HCT116 (cell line): ENCODE results near the gene ATM. TPM values are rescaled to one million over a fixed set of nuclear protein-coding genes. Genes with fewer than 3 reads are reported as not detected.
"Not testable (repeated sequence)": the region's sequence is repeated elsewhere in the genome, so short reads cannot be mapped to it uniquely, and the experiment has no call there.

ENCODE experiments used
- ATAC-seq: fragments of 200-7000 bp; cut with Tn5 transposase; 2 replicates; pipeline ENCODE4 v1.9.1; 2020; ENCODE audit warnings: mild to moderate bottlenecking, moderate library complexity
- BruUV-seq: library from RNA; stranded (reverse); fragments of 400-500 nt; replicated peaks from 2 replicates; lab custom pipeline; 2021; lab: Mats Ljungman, UMichigan
- CTCF ChIA-PET: fragments of 300-600 bp; sonication (Branson Sonifier 250); formaldehyde crosslinking; loops from one replicate; lab custom pipeline; 2021; ENCODE audit warnings: antibody characterized with exemption; lab: Charles Lee
- POLR2A ChIA-PET: fragments of 300-600, 350-600 bp; sonication (Branson Sonifier 250); formaldehyde crosslinking; loops from one replicate; lab custom pipeline; 2021; ENCODE audit warnings: antibody characterized with exemption; lab: Charles Lee
- RAD21 ChIA-PET, 2 experiments: fragments of 300-600 bp; sonication (Branson Sonifier 250); formaldehyde crosslinking; loops; one replicate each; lab custom pipeline; 2023; ENCODE audit warnings: low total read pairs in 2 of 2; ENCODE audit not compliant: uncharacterized antibody in 2 of 2, unreplicated experiment in 2 of 2, low non-redundant PET in 1 of 2; lab: Charles Lee
- DNase-seq: peaks from one replicate; pipeline ENCODE4 v3.0.0-alpha.2; 2010; ENCODE audit warnings: low read depth, low spot score
- H2AFZ ChIP-seq: fragments of 200-600 bp; shearing (Covaris generic), sonication (generic); 2 replicates; pipeline ENCODE4 v1.6.1; 2017; ENCODE audit warnings: low read depth, mixed run types, mixed read lengths, antibody characterized with exemption, low read length; ENCODE audit not compliant: poor library complexity, severe bottlenecking
- H3K27ac ChIP-seq: 2 replicates; pipeline ENCODE4 v1.5.1; 2012; ENCODE audit warnings: low read depth, low read length
- H3K27me3 ChIP-seq: fragments of 200-600 bp; sonication (generic); 2 replicates; pipeline ENCODE4 v1.6.1; 2016; ENCODE audit warnings: mixed run types, low read length, mixed read lengths; ENCODE audit not compliant: insufficient read depth
- H3K36me3 ChIP-seq, 2 experiments: fragments of 200-500 bp in 1 of 2; fragments of 200-600 bp in 1 of 2; sonication (Bioruptor generic) in 1 of 2; sonication (generic) in 1 of 2; 2 replicates each; pipeline versions ENCODE4 v1.5.1 to v1.6.1; 2014 to 2016; ENCODE audit warnings: low read length in 2 of 2, inconsistent platforms in 1 of 2, mixed read lengths in 1 of 2, mixed run types in 1 of 2; ENCODE audit not compliant: insufficient read depth in 2 of 2, control insufficient read depth in 1 of 2
- H3K4me1 ChIP-seq, 2 experiments: fragments of 200-600 bp in 1 of 2; sonication (generic) in 1 of 2; 2 replicates each; pipeline versions ENCODE4 v1.5.1 to v1.6.1; 2012 to 2017; ENCODE audit warnings: low read length in 2 of 2, inconsistent platforms in 1 of 2, mild to moderate bottlenecking in 1 of 2, mixed read lengths in 1 of 2, mixed run types in 1 of 2, moderate library complexity in 1 of 2; ENCODE audit not compliant: insufficient read depth in 2 of 2, control insufficient read depth in 1 of 2
- H3K4me2 ChIP-seq: fragments of 200-600 bp; sonication (generic); 2 replicates; pipeline ENCODE4 v1.6.1; 2017; ENCODE audit warnings: mixed run types, low read length, mixed read lengths
- H3K4me3 ChIP-seq, 2 experiments: fragments of 200-600 bp in 1 of 2; sonication (generic) in 1 of 2; replicated peaks in 1 of 2; 2 replicates each; pipeline ENCODE4 v1.5.1; 2011 to 2016; ENCODE audit warnings: low read length in 2 of 2, control low read depth in 1 of 2, low read depth in 1 of 2, mild to moderate bottlenecking in 1 of 2, mixed read lengths in 1 of 2, mixed run types in 1 of 2
- H3K79me2 ChIP-seq: fragments of 200-600 bp; sonication (generic); 2 replicates; pipeline ENCODE4 v1.6.1; 2017; ENCODE audit warnings: mild to moderate bottlenecking, mixed run types, low read length, moderate library complexity, mixed read lengths; ENCODE audit not compliant: insufficient read depth
- H3K9ac ChIP-seq: fragments of 200-600 bp; sonication (generic); 2 replicates; pipeline ENCODE4 v1.6.1; 2016; ENCODE audit warnings: low read length, mixed read lengths
- H3K9me2 ChIP-seq: fragments of 200-600 bp; sonication (generic), shearing (Covaris generic); 2 replicates; pipeline ENCODE4 v1.6.1; 2017; ENCODE audit warnings: mixed run types, mild to moderate bottlenecking, moderate library complexity; ENCODE audit not compliant: insufficient read depth
- H3K9me3 ChIP-seq, 2 experiments: fragments of 200-500 bp in 1 of 2; fragments of 200-600 bp in 1 of 2; sonication (Bioruptor generic) in 1 of 2; sonication (generic) in 1 of 2; 2 replicates each; pipeline ENCODE4 v1.6.1; 2014 to 2017; ENCODE audit warnings: low read length in 2 of 2, mixed read lengths in 2 of 2, inconsistent platforms in 1 of 2, low read depth in 1 of 2, mild to moderate bottlenecking in 1 of 2, mixed run types in 1 of 2, moderate library complexity in 1 of 2; ENCODE audit not compliant: control insufficient read depth in 1 of 2, insufficient read depth in 1 of 2
- H4K20me1 ChIP-seq: fragments of 200-600 bp; sonication (generic), shearing (Covaris generic); 2 replicates; pipeline ENCODE4 v1.6.1; 2017; ENCODE audit warnings: mixed run types, mild to moderate bottlenecking, moderate library complexity; ENCODE audit not compliant: insufficient read depth
- EZH2phosphoT487 ChIP-seq: fragments of 200-600 bp; IDR thresholded peaks from 2 replicates; pipeline ENCODE4 v1.6.1; 2018; ENCODE audit warnings: antibody characterized with exemption, borderline replicate concordance
- JUND ChIP-seq: IDR thresholded peaks from 2 replicates; pipeline ENCODE4 v1.6.1; 2012
- RAD21 ChIP-seq: IDR thresholded peaks from 2 replicates; pipeline ENCODE4 v1.6.1; 2012; ENCODE audit warnings: low read depth, mild to moderate bottlenecking
- YY1 ChIP-seq: IDR thresholded peaks from 2 replicates; pipeline ENCODE4 v1.6.1; 2011; ENCODE audit warnings: low read length, low read depth, moderate library complexity, mild to moderate bottlenecking; ENCODE audit not compliant: insufficient replicate concordance; ENCODE audit errors: extremely low read depth
- intact Hi-C: fragments of 100-400 bp; cut with micrococcal nuclease; formaldehyde crosslinking; loops from 2 replicates; pipeline ENCODE4 v1.10.0; 2022
- total RNA-seq: library from RNA; stranded (reverse); gene quantifications from one replicate; pipeline ENCODE4 v1.2.1, GENCODE V29; 2021; ENCODE audit not compliant: unreplicated experiment
- TF ChIP-seq, protein P1 (sequence below): IDR thresholded peaks from 2 replicates; pipeline ENCODE4 v1.6.1; 2011; ENCODE audit warnings: mild to moderate bottlenecking, low read length, moderate library complexity; ENCODE audit not compliant: insufficient replicate concordance; ENCODE audit errors: extremely low read depth

Gene ATM
- total RNA-seq, 1 experiment from 2014 or later, result 32.2 TPM

DNA sequence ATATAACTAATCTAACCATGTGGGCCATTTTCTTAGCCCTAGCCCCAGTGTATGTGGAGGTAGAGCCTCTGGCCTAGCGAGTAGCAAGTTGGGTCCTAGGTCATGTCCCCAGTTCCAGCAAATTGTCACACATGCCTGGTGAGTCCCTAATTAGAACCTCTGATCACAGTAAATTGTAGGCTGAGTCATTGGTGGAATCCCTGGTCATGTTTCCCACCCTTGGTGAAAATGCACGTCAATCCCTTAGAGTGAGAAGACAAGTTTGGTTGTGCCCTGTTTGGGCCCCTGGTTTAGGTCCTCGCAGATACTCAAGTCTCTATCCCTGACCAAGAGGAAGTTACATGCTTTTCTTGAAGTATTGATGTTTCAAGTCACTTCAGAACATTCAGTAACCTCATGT lies 46.7 kb downstream of the ATM start (continued):
- TF ChIP-seq, protein P1, sequence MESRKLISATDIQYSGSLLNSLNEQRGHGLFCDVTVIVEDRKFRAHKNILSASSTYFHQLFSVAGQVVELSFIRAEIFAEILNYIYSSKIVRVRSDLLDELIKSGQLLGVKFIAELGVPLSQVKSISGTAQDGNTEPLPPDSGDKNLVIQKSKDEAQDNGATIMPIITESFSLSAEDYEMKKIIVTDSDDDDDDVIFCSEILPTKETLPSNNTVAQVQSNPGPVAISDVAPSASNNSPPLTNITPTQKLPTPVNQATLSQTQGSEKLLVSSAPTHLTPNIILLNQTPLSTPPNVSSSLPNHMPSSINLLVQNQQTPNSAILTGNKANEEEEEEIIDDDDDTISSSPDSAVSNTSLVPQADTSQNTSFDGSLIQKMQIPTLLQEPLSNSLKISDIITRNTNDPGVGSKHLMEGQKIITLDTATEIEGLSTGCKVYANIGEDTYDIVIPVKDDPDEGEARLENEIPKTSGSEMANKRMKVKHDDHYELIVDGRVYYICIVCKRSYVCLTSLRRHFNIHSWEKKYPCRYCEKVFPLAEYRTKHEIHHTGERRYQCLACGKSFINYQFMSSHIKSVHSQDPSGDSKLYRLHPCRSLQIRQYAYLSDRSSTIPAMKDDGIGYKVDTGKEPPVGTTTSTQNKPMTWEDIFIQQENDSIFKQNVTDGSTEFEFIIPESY, result no peak
- TF ChIP-seq RAD21 (no peak), YY1 (no peak), EZH2phosphoT487 (no peak), JUND (no peak)

DNA sequence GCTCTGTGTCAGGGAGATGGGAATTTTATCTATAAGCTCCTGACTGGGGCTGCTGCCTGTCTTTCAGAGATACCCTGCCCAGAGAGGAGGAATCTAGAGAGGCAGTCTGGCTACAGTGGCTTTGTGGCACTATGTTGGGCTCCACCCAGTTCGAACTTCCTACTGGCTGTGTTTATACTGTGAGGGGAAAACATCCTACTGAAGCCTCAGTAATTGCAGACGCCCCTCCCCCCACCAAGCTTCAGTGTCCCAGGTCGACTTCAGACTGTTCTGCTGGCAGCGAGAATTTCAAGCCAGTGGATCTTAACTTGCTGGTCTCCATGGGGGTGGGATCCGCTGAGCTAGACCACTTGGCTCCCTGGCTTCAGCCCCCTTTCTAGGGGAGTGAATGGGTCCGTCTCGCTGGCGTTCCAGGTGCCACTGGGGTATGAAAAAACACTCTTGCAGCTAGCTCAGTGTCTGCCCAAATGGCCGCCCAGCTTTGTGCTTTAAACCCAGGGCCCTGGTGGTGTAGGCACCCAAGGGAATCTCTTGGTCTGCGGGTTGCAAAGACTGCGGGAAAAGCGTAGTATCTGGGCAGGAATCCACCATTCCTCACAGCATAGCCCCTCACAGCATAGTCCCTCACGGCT lies 54.2 kb downstream of the ATM start:
- H3K9me3 ChIP-seq, DNase-seq, H3K79me2 ChIP-seq, H3K9ac ChIP-seq, BruUV-seq, H3K4me3 ChIP-seq, POLR2A ChIA-PET, CTCF ChIA-PET, intact Hi-C loops, H2AFZ ChIP-seq, ATAC-seq, H3K9me2 ChIP-seq, RAD21 ChIA-PET, H3K27me3 ChIP-seq, H3K4me1 ChIP-seq, H4K20me1 ChIP-seq, H3K27ac ChIP-seq, H3K36me3 ChIP-seq, H3K4me2 ChIP-seq: not testable (repeated sequence)
